Endothelial cell of umbilical vein (primary cell): ENCODE results near the gene TPP1.

Experiments
- EZH2 ChIP-seq: IDR thresholded peaks from 2 replicates; pipeline ENCODE4 v1.6.1; 2012; ENCODE audit warnings: borderline replicate concordance, low read depth, mild to moderate bottlenecking, moderate library complexity, low read length, inconsistent platforms; ENCODE audit not compliant: severe bottlenecking
- FOS ChIP-seq: IDR thresholded peaks from 2 replicates; pipeline ENCODE4 v1.6.1; 2011; ENCODE audit warnings: mild to moderate bottlenecking, low read length, moderate library complexity, borderline replicate concordance; ENCODE audit not compliant: insufficient read depth
- POLR2A ChIP-seq: IDR thresholded peaks from 2 replicates; pipeline ENCODE4 v1.6.1; 2012; ENCODE audit warnings: low read depth, mild to moderate bottlenecking, control low read depth, low read length
- POLR2AphosphoS5 ChIP-seq: IDR thresholded peaks from 2 replicates; pipeline ENCODE4 v1.6.1; 2012; ENCODE audit warnings: low read depth, mild to moderate bottlenecking, control low read depth, low read length, moderate library complexity; ENCODE audit not compliant: insufficient read depth
- TF ChIP-seq, protein P1 (sequence below), 2 donors: IDR thresholded peaks; 1 replicate in 1 of 2; 2 replicates in 1 of 2; pipeline ENCODE4 v1.5.1; 2011; ENCODE audit warnings: low read length in 2 of 2, mild to moderate bottlenecking in 2 of 2, moderate library complexity in 2 of 2, control low read depth in 1 of 2, inconsistent platforms in 1 of 2, low read depth in 1 of 2; ENCODE audit not compliant: insufficient read depth in 1 of 2; ENCODE audit errors: extremely low read depth in 1 of 2
- TF ChIP-seq, protein P2 (sequence below): IDR thresholded peaks from 2 replicates; pipeline ENCODE4 v1.6.1; 2011; ENCODE audit not compliant: insufficient read depth, insufficient read length

DNA sequence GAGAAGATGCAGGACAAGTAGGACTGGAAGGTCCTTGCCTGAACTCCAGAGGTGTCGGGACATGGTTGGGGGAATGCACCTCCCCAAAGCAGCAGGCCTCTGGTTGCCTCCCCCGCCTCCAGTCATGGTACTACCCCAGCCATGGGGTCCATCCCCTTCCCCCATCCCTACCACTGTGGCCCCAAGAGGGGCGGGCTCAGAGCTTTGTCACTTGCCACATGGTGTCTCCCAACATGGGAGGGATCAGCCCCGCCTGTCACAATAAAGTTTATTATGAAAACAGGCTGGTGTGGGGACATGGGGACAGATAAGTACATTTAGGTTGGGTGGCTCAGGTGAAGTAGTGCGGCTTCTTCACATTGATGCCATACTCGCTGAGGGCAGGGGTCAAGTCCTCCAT lies 8.6 kb downstream of the TPP1 start:
- TF ChIP-seq, protein P1, sequence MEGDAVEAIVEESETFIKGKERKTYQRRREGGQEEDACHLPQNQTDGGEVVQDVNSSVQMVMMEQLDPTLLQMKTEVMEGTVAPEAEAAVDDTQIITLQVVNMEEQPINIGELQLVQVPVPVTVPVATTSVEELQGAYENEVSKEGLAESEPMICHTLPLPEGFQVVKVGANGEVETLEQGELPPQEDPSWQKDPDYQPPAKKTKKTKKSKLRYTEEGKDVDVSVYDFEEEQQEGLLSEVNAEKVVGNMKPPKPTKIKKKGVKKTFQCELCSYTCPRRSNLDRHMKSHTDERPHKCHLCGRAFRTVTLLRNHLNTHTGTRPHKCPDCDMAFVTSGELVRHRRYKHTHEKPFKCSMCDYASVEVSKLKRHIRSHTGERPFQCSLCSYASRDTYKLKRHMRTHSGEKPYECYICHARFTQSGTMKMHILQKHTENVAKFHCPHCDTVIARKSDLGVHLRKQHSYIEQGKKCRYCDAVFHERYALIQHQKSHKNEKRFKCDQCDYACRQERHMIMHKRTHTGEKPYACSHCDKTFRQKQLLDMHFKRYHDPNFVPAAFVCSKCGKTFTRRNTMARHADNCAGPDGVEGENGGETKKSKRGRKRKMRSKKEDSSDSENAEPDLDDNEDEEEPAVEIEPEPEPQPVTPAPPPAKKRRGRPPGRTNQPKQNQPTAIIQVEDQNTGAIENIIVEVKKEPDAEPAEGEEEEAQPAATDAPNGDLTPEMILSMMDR (IDR thresholded peaks at IDR 0.05; ENCODE audit: extremely low read depth in 1 of 2, insufficient read depth in 1 of 2, low read depth in 1 of 2, low read length in 2 of 2): no peak
- TF ChIP-seq POLR2AphosphoS5 (no peak), POLR2A (no peak), EZH2 (no peak), FOS (no peak)
- TF ChIP-seq, protein P2, sequence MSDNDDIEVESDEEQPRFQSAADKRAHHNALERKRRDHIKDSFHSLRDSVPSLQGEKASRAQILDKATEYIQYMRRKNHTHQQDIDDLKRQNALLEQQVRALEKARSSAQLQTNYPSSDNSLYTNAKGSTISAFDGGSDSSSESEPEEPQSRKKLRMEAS: no peak
